Common myeloid progenitor, CD34-positive (primary cell): Measurements from ENCODE around the gene TRABD2B.

Experiments
- CTCF ChIA-PET: fragments of 350-600 bp; sonication (Branson Sonifier 250); formaldehyde crosslinking; loops from one replicate; lab custom pipeline; 2021; ENCODE audit warnings: antibody characterized with exemption; lab: Charles Lee
- POLR2A ChIA-PET: fragments of 350-600 bp; sonication (Branson Sonifier 250); formaldehyde crosslinking; loops from one replicate; lab custom pipeline; 2021; ENCODE audit warnings: antibody characterized with exemption; lab: Charles Lee
- DNase-seq, 3 donors: peaks; one replicate each; pipeline versions ENCODE4 v3.0.0 to v3.0.0-alpha.2; 2013
- H3K27ac ChIP-seq, 2 experiments: 1 replicate in 1 of 2; 2 replicates in 1 of 2; pipeline ENCODE4 v1.7.0; 2013; ENCODE audit warnings: inconsistent platforms in 2 of 2, low read length in 2 of 2, mild to moderate bottlenecking in 2 of 2, low read depth in 1 of 2, moderate library complexity in 1 of 2; ENCODE audit not compliant: severe bottlenecking in 2 of 2, insufficient read depth in 1 of 2, poor library complexity in 1 of 2
- H3K27me3 ChIP-seq, 5 experiments: replicated peaks in 2 of 5; 1 replicate in 3 of 5; 2 replicates in 2 of 5; pipeline versions ENCODE4 v1.6.1 to v1.7.0; 2013; ENCODE audit warnings: low read length in 4 of 5, mild to moderate bottlenecking in 2 of 5, moderate library complexity in 2 of 5, inconsistent platforms in 1 of 5; ENCODE audit not compliant: insufficient read depth in 5 of 5, control insufficient read depth in 4 of 5
- H3K36me3 ChIP-seq, 4 experiments: 1 replicate in 2 of 4; 2 replicates in 2 of 4; pipeline versions ENCODE4 v1.6.1 to v1.7.0; 2013; ENCODE audit warnings: low read length in 3 of 4, control low read depth in 1 of 4, mild to moderate bottlenecking in 1 of 4; ENCODE audit not compliant: control insufficient read depth in 4 of 4, insufficient read depth in 4 of 4
- H3K4me1 ChIP-seq, 4 experiments: 1 replicate in 3 of 4; 2 replicates in 1 of 4; pipeline versions ENCODE4 v1.6.1 to v1.7.1; 2013; ENCODE audit warnings: low read length in 3 of 4, mild to moderate bottlenecking in 3 of 4, control low read depth in 1 of 4, inconsistent platforms in 1 of 4, moderate library complexity in 1 of 4; ENCODE audit not compliant: control insufficient read depth in 4 of 4, insufficient read depth in 4 of 4; ENCODE audit errors: control extremely low read depth in 1 of 4
- H3K4me3 ChIP-seq, 7 experiments: 1 replicate in 4 of 7; 2 replicates in 3 of 7; pipeline versions ENCODE4 v1.5.1 to v1.7.0; 2013; ENCODE audit warnings: mild to moderate bottlenecking in 7 of 7, low read length in 6 of 7, moderate library complexity in 6 of 7, inconsistent platforms in 2 of 7, low read depth in 2 of 7, control low read depth in 1 of 7; ENCODE audit not compliant: insufficient read depth in 4 of 7, control insufficient read depth in 1 of 7; ENCODE audit errors: extremely low read depth in 1 of 7
- H3K9me3 ChIP-seq, 5 experiments: 1 replicate in 4 of 5; 2 replicates in 1 of 5; pipeline versions ENCODE4 v1.6.1 to v1.7.1; 2013; ENCODE audit warnings: low read length in 4 of 5, mild to moderate bottlenecking in 2 of 5, inconsistent platforms in 1 of 5, low read depth in 1 of 5, moderate library complexity in 1 of 5; ENCODE audit not compliant: control insufficient read depth in 4 of 5, insufficient read depth in 2 of 5; ENCODE audit errors: control extremely low read depth in 1 of 5
- WGBS: methylation state at CpG from one replicate; pipeline ENCODE4 v1.1.5; 2013; ENCODE audit not compliant: insufficient coverage; 5-methylcytosine and 5-hydroxymethylcytosine counted together

TRABD2B gene

GRCh38 chr1:47901001-47901575, 96.1 kb downstream of the TRABD2B start:
- WGBS = 94% methylated on average over 2 of the region's 3 CpGs
- no peaks in the 10 kb centered on the region for H3K4me1 ChIP-seq
- no peak overlapping the region for H3K4me3 ChIP-seq
- no peak overlapping the region for H3K27ac ChIP-seq
- POLR2A ChIA-PET = no interaction called here
- H3K27me3 ChIP-seq = peaks cover 0 to 4% (median 0%) of the 10 kb centered on the region in 5 experiments
- CTCF ChIA-PET = interaction anchor here (0.7 kb wide), 1 partner anchor 450 kb away, joined by 3 read pairs; no protein-coding TSS in a partner anchor
- DNase-seq = no peak
- H3K9me3 ChIP-seq = no peaks in the 10 kb centered on the region
- no peaks in the 10 kb centered on the region for H3K36me3 ChIP-seq

- CTCF ChIA-PET = no interaction called here
- no peaks in the 10 kb centered on the region for H3K36me3 ChIP-seq
- H3K4me1 ChIP-seq = no peaks in the 10 kb centered on the region
- H3K27ac ChIP-seq = no peak overlapping the region
- no peak overlapping the region for H3K4me3 ChIP-seq
- no peak for DNase-seq
- POLR2A ChIA-PET = interaction anchor here (1.1 kb wide), 1 partner anchor 27 kb away, joined by 3 read pairs; no protein-coding TSS in a partner anchor
- no peaks in the 10 kb centered on the region for H3K9me3 ChIP-seq
- WGBS = 94% methylated on average over 3 of the region's 6 CpGs
- peaks cover 0 to 10% (median 0%) of the 10 kb centered on the region in 5 experiments for H3K27me3 ChIP-seq
These were observed 98.9 kb downstream of the TRABD2B start for GRCh38 chr1:47898133-47898845.

GRCh38 chr1:47895279-47896125, 101.7 kb downstream of the TRABD2B start:
- no peaks in the 10 kb centered on the region for H3K9me3 ChIP-seq
- POLR2A ChIA-PET = no interaction called here
- H3K27me3 ChIP-seq = peaks cover 0 to 10% (median 0%) of the 10 kb centered on the region in 5 experiments
- H3K4me3 ChIP-seq = no peak overlapping the region
- no peaks in the 10 kb centered on the region for H3K4me1 ChIP-seq
- WGBS = 100% methylated on average over 7 of the region's 10 CpGs
- H3K27ac ChIP-seq = no peak overlapping the region
- CTCF ChIA-PET = no interaction called here
- DNase-seq = no peak
- no peaks in the 10 kb centered on the region for H3K36me3 ChIP-seq

- no peaks in the 10 kb centered on the region for H3K9me3 ChIP-seq
- peaks cover 0 to 10% (median 0%) of the 10 kb centered on the region in 5 experiments for H3K27me3 ChIP-seq
- WGBS = 77% methylated on average over 9 of the region's 11 CpGs
- H3K27ac ChIP-seq = no peak overlapping the region
- H3K36me3 ChIP-seq = no peaks in the 10 kb centered on the region
- ChIA-PET POLR2A (no interaction called here), CTCF (no interaction called here)
- DNase-seq = no peak
- H3K4me1 ChIP-seq = no peaks in the 10 kb centered on the region
- no peak overlapping the region for H3K4me3 ChIP-seq
These were observed 102.5 kb downstream of the TRABD2B start for GRCh38 chr1:47894410-47895278.

- POLR2A ChIA-PET = no interaction called here
- H3K9me3 ChIP-seq = no peaks in the 10 kb centered on the region
- no peak for DNase-seq
- H3K27me3 ChIP-seq = peaks cover 0 to 14% (median 6%) of the 10 kb centered on the region in 5 experiments
- 76% methylated on average over 4 of the region's 4 CpGs for WGBS
- CTCF ChIA-PET = no interaction called here
- H3K27ac ChIP-seq = no peak overlapping the region
- no peaks in the 10 kb centered on the region for H3K36me3 ChIP-seq
- H3K4me1 ChIP-seq = no peaks in the 10 kb centered on the region
- H3K4me3 ChIP-seq = no peak overlapping the region
These were observed 103.8 kb downstream of the TRABD2B start for GRCh38 chr1:47893412-47893811.

- WGBS = 94% methylated on average over 3 of the region's 5 CpGs
- Histone ChIP-seq H3K4me3 (no peak overlapping the region), H3K9me3 (no peaks in the 10 kb centered on the region), H3K36me3 (no peaks in the 10 kb centered on the region), H3K27ac (no peak overlapping the region), H3K27me3 (peaks cover 0 to 26% (median 9%) of the 10 kb centered on the region in 5 experiments), H3K4me1 (no peaks in the 10 kb centered on the region)
- POLR2A ChIA-PET = no interaction called here
- no peak for DNase-seq
- CTCF ChIA-PET = no interaction called here
These were observed 106.4 kb downstream of the TRABD2B start for GRCh38 chr1:47890779-47891178.
